Measurements from ENCODE around the gene GPHN. TPM values are rescaled to one million over a fixed set of nuclear protein-coding genes. Genes with fewer than 3 reads are reported as not detected.

The GPHN gene
- total RNA-seq, 1 experiment from 2014 or later, result 23.4 TPM

- Histone ChIP-seq H3K4me3 (ENCODE audit: low read length) (no peak overlapping the region), H3K9me3 (ENCODE audit: low read length) (no peaks in the 10 kb centered on the region), H3K9ac (ENCODE audit: low read length) (no peak overlapping the region), H3K27me3 (ENCODE audit: low read length) (no peaks in the 10 kb centered on the region), H3K4me1 (ENCODE audit: insufficient read depth, low read length) (no peaks in the 10 kb centered on the region), H2AFZ (ENCODE audit: low read length) (no peak overlapping the region), H3K9me2 (replicated peaks; ENCODE audit: low read length) (no peaks in the 10 kb centered on the region), H3K79me2 (ENCODE audit: low read length) (no peaks in the 10 kb centered on the region), H3K27ac (ENCODE audit: low read length) (no peak overlapping the region), H3K36me3 (ENCODE audit: low read depth, low read length) (peaks cover 2% of the 10 kb centered on the region; the same call in 1 of the 2 replicates), H3F3A (ENCODE audit: low read length, unreplicated experiment) (no peaks in the 10 kb centered on the region), H4K20me1 (ENCODE audit: low read length) (no peaks in the 10 kb centered on the region), H3K4me2 (ENCODE audit: low read length) (no peak overlapping the region)
- ChIA-PET POLR2A (ENCODE audit: unreplicated experiment) (no interaction called here), CTCF (no interaction called here)
- DNase-seq (no peak), ATAC-seq (no peak)
- no TSS peak for BruUV-seq (replicated peaks)
- TF ChIP-seq CTCF (conservative IDR thresholded peaks at IDR 0.05; ENCODE audit: low read depth, low read length), result no peak
- intact Hi-C loops (cut with micrococcal nuclease), result no loop called here
Measured at GRCh38 chr14:67019796-67020195, 511.8 kb downstream of the GPHN start.

GRCh38 chr14:67031920-67032774 is 524.2 kb downstream of the GPHN start:
- Histone ChIP-seq H3K9me2 (replicated peaks; ENCODE audit: low read length) (no peaks in the 10 kb centered on the region), H3K27ac (ENCODE audit: low read length) (no peak overlapping the region), H3K9ac (ENCODE audit: low read length) (no peak overlapping the region), H3K27me3 (ENCODE audit: low read length) (no peaks in the 10 kb centered on the region), H3K79me2 (ENCODE audit: low read length) (no peaks in the 10 kb centered on the region), H3K4me1 (ENCODE audit: insufficient read depth, low read length) (no peaks in the 10 kb centered on the region), H3F3A (ENCODE audit: low read length, unreplicated experiment) (no peaks in the 10 kb centered on the region), H3K4me2 (ENCODE audit: low read length) (no peak overlapping the region), H3K4me3 (ENCODE audit: low read length) (no peak overlapping the region), H3K9me3 (ENCODE audit: low read length) (no peaks in the 10 kb centered on the region), H4K20me1 (ENCODE audit: low read length) (no peaks in the 10 kb centered on the region), H3K36me3 (ENCODE audit: low read depth, low read length) (peaks cover 5% of the 10 kb centered on the region; the same call in 1 of the 2 replicates), H2AFZ (ENCODE audit: low read length) (no peak overlapping the region)
- no peak for DNase-seq
- ATAC-seq, result no peak
- intact Hi-C loops (cut with micrococcal nuclease), result no loop called here
- no TSS peak for BruUV-seq (replicated peaks)
- CTCF ChIA-PET, result interaction anchor here (0.6 kb wide), 1 partner anchor 673 kb away, joined by 6 read pairs; no protein-coding TSS in a partner anchor
- no peak for TF ChIP-seq CTCF (conservative IDR thresholded peaks at IDR 0.05; ENCODE audit: low read depth, low read length)
- no peak for TF ChIP-seq EZH2 (IDR thresholded peaks at IDR 0.05; ENCODE audit: low read length, unreplicated experiment)
- TF ChIP-seq EZH2phosphoT487 (IDR thresholded peaks at IDR 0.05; ENCODE audit: borderline replicate concordance, low read length), result no peak
- POLR2A ChIA-PET (ENCODE audit: unreplicated experiment), result interaction anchor here (0.6 kb wide), 1 partner anchor 152 kb away, joined by 3 read pairs; no protein-coding TSS in a partner anchor

GRCh38 chr14:67045440-67045839 is 537.5 kb downstream of the GPHN start:
- Histone ChIP-seq H3K36me3 (ENCODE audit: low read depth, low read length) (peaks cover under 1% of the 10 kb centered on the region; the same call in 1 of the 2 replicates), H4K20me1 (ENCODE audit: low read length) (no peaks in the 10 kb centered on the region), H3K79me2 (ENCODE audit: low read length) (no peaks in the 10 kb centered on the region), H3F3A (ENCODE audit: low read length, unreplicated experiment) (no peaks in the 10 kb centered on the region), H3K9me2 (replicated peaks; ENCODE audit: low read length) (no peaks in the 10 kb centered on the region), H3K9me3 (ENCODE audit: low read length) (no peaks in the 10 kb centered on the region), H3K27me3 (ENCODE audit: low read length) (no peaks in the 10 kb centered on the region), H3K4me3 (ENCODE audit: low read length) (no peak overlapping the region), H3K9ac (ENCODE audit: low read length) (no peak overlapping the region), H2AFZ (ENCODE audit: low read length) (no peak overlapping the region), H3K27ac (ENCODE audit: low read length) (no peak overlapping the region), H3K4me2 (ENCODE audit: low read length) (no peak overlapping the region), H3K4me1 (ENCODE audit: insufficient read depth, low read length) (no peaks in the 10 kb centered on the region)
- TF ChIP-seq EZH2phosphoT487 (IDR thresholded peaks at IDR 0.05; ENCODE audit: borderline replicate concordance, low read length) (no peak), CTCF (conservative IDR thresholded peaks at IDR 0.05; ENCODE audit: low read depth, low read length) (no peak)
- ATAC-seq, result no peak
- ChIA-PET POLR2A (ENCODE audit: unreplicated experiment) (no interaction called here), CTCF (no interaction called here)
- intact Hi-C loops (cut with micrococcal nuclease), result no loop called here
- no peak for DNase-seq
- BruUV-seq (replicated peaks), result no TSS peak

Data from PC-3 (cell line).